ENCODE results near the gene CRIP2. TPM values are rescaled to one million over a fixed set of nuclear protein-coding genes. Genes with fewer than 3 reads are reported as not detected.

The CRIP2 gene
- polyA plus RNA-seq, 1 experiment: 28.2 TPM

GRCh38 chr14:105508601-105509000 lies 34.0 kb downstream of the CRIP2 start:
- Histone ChIP-seq H3K27me3 (ENCODE audit: control insufficient read depth, insufficient read depth, low read length) (peaks cover 7% of the 10 kb centered on the region), H3K9me3 (ENCODE audit: control insufficient read depth, insufficient read depth, low read length) (no peaks in the 10 kb centered on the region), H3K4me3 (ENCODE audit: low read depth, low read length) (no peak overlapping the region), H3K27ac (ENCODE audit: low read depth, low read length) (no peak overlapping the region)
- POLR2A ChIA-PET: no interaction called here
- no peak for DNase-seq (ENCODE audit: low read depth, low spot score)
- CTCF ChIA-PET: no interaction called here
- TF ChIP-seq, protein P1, sequence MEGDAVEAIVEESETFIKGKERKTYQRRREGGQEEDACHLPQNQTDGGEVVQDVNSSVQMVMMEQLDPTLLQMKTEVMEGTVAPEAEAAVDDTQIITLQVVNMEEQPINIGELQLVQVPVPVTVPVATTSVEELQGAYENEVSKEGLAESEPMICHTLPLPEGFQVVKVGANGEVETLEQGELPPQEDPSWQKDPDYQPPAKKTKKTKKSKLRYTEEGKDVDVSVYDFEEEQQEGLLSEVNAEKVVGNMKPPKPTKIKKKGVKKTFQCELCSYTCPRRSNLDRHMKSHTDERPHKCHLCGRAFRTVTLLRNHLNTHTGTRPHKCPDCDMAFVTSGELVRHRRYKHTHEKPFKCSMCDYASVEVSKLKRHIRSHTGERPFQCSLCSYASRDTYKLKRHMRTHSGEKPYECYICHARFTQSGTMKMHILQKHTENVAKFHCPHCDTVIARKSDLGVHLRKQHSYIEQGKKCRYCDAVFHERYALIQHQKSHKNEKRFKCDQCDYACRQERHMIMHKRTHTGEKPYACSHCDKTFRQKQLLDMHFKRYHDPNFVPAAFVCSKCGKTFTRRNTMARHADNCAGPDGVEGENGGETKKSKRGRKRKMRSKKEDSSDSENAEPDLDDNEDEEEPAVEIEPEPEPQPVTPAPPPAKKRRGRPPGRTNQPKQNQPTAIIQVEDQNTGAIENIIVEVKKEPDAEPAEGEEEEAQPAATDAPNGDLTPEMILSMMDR (IDR thresholded peaks at IDR 0.05; ENCODE audit: low read depth, low read length): no peak

DNA sequence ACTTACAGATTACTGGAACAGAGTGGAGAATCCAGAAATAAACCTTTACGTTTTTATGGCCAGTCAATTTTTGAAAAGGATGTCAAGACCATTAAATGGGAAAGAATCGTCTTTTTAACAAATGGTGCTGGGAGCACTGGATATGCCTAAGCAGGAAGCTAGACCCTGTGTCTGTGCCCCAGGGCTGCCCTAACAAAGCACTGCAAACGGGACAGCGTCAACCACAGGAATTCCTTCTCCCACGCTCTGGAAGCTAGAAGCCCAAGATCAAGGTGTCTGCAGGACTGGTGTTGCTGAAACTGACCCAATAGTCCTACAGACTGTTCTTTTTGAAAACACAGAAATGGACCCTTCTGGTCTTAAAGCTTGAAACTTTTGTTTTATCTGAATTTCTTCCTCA lies 42.5 kb downstream of the CRIP2 start:
- CTCF ChIA-PET: interaction anchor here (0.5 to 2.0 kb wide), 3 partner anchors 11 to 16 kb away, joined by 3 to 6 read pairs (median 6); no protein-coding TSS in a partner anchor
- TF ChIP-seq, protein P1 (IDR thresholded peaks at IDR 0.05; ENCODE audit: low read depth, low read length): no peak
- no peak overlapping the region for H3K4me3 ChIP-seq (ENCODE audit: low read depth, low read length)
- no peak overlapping the region for H3K27ac ChIP-seq (ENCODE audit: low read depth, low read length)
- no peak for DNase-seq (ENCODE audit: low read depth, low spot score)
- POLR2A ChIA-PET: no interaction called here
- peaks cover 5% of the 10 kb centered on the region for H3K27me3 ChIP-seq (ENCODE audit: control insufficient read depth, insufficient read depth, low read length)
- H3K9me3 ChIP-seq (ENCODE audit: control insufficient read depth, insufficient read depth, low read length): no peaks in the 10 kb centered on the region

GRCh38 chr14:105519946-105520698 lies 45.5 kb downstream of the CRIP2 start:
- ChIA-PET CTCF (no interaction called here), POLR2A (interaction anchor here (0.7 kb wide), 1 partner anchor 249 kb away, joined by 4 read pairs; no protein-coding TSS in a partner anchor)
- DNase-seq (ENCODE audit: low read depth, low spot score): no peak
- TF ChIP-seq, protein P1 (IDR thresholded peaks at IDR 0.05; ENCODE audit: low read depth, low read length): no peak
- H3K27me3 ChIP-seq (ENCODE audit: control insufficient read depth, insufficient read depth, low read length): peaks cover 7% of the 10 kb centered on the region
- H3K27ac ChIP-seq (ENCODE audit: low read depth, low read length): no peak overlapping the region
- H3K9me3 ChIP-seq (ENCODE audit: control insufficient read depth, insufficient read depth, low read length): no peaks in the 10 kb centered on the region
- H3K4me3 ChIP-seq (ENCODE audit: low read depth, low read length): no peak overlapping the region

- H3K4me3 ChIP-seq (ENCODE audit: low read depth, low read length): no peak overlapping the region
- DNase-seq (ENCODE audit: low read depth, low spot score): no peak
- ChIA-PET POLR2A (no interaction called here), CTCF (interaction anchor here (0.5 kb wide), 1 partner anchor 97 kb away, joined by 3 read pairs; no protein-coding TSS in a partner anchor)
- TF ChIP-seq, protein P1 (IDR thresholded peaks at IDR 0.05; ENCODE audit: low read depth, low read length): no peak
- H3K27ac ChIP-seq (ENCODE audit: low read depth, low read length): no peak overlapping the region
- H3K9me3 ChIP-seq (ENCODE audit: control insufficient read depth, insufficient read depth, low read length): peaks cover 3% of the 10 kb centered on the region; the same call in 1 of the 2 replicates
- peaks cover 3% of the 10 kb centered on the region for H3K27me3 ChIP-seq (ENCODE audit: control insufficient read depth, insufficient read depth, low read length)
Observed at GRCh38 chr14:105525326-105525725, 50.7 kb downstream of the CRIP2 start.
